Measurements from ENCODE around the gene CASP10. TPM values are rescaled to one million over a fixed set of nuclear protein-coding genes. Genes with fewer than 3 reads are reported as not detected.

The CASP10 gene
- total RNA-seq, 1 donor = 5.6 TPM

DNA sequence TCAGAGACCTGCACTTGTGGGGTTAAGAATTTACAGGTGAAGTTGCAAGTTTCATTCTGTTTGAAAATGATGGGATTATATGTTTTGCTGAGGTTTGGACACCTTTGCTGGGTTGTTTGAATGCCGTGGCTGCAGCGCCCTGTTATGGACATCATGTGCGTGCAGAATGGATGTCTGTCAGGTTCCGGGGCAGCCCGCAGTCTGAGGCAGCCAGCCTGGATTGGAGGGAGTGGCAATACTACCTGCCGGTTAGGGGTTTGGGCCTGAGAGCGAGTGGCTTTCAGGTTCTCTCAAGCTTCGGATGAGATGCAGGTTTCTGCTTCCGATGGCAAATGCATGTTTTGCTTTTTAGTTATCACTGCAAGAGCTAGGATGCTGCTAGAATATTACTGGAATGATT is 78.5 kb downstream of the CASP10 start:
- TF ChIP-seq, protein P1, sequence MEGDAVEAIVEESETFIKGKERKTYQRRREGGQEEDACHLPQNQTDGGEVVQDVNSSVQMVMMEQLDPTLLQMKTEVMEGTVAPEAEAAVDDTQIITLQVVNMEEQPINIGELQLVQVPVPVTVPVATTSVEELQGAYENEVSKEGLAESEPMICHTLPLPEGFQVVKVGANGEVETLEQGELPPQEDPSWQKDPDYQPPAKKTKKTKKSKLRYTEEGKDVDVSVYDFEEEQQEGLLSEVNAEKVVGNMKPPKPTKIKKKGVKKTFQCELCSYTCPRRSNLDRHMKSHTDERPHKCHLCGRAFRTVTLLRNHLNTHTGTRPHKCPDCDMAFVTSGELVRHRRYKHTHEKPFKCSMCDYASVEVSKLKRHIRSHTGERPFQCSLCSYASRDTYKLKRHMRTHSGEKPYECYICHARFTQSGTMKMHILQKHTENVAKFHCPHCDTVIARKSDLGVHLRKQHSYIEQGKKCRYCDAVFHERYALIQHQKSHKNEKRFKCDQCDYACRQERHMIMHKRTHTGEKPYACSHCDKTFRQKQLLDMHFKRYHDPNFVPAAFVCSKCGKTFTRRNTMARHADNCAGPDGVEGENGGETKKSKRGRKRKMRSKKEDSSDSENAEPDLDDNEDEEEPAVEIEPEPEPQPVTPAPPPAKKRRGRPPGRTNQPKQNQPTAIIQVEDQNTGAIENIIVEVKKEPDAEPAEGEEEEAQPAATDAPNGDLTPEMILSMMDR (IDR thresholded peaks at IDR 0.05; ENCODE audit: insufficient read depth, low read depth, low read length) = no peak
- H3K4me3 ChIP-seq (ENCODE audit: low read depth, low read length) = no peak overlapping the region

DNA sequence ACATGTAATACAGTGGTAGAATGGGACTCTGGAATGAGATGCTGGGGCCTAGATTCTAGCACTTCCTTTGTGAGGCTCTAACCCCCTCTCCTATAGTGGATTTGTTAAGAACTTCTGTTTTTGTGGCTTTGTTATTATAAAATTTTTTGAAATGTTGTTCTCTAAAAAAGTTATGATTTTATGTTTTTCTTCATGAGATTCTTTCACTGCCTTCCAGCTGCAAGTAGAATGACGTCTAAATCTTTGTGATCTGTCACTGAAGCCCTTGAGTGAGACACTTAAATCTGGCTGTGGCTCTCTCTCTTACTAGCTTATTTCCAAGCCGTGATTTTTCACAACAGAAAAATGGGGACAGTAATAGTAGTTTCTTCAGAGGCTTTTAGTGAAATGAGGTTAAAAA is 79.0 kb downstream of the CASP10 start:
- no peak overlapping the region for H3K4me3 ChIP-seq (ENCODE audit: low read depth, low read length)
- DNase-seq (ENCODE audit: low read depth) = no peak
- TF ChIP-seq, protein P1 (IDR thresholded peaks at IDR 0.05; ENCODE audit: insufficient read depth, low read depth, low read length) = no peak

More for the DNA sequence above, 78.5 kb downstream of the CASP10 start:
- no peak for DNase-seq (ENCODE audit: low read depth)

DNA sequence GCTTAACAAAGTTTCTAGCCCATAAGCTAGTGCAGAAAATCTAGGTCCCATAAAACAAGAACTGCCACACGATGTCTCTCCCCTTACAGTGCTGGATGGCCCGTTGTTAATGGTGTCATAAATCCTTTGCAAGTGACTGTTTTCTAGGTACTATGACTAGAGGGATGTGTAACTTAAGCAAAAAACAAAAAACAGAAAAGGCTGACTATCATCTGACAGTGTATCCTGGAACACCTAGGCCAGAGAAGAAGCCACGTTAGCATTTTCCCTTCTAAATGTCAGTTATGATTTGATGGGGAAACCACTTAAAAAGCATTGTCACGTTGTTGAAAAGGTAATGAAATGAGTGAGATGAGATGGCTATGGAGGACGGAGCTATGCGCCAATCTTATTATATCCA is 79.8 kb downstream of the CASP10 start:
- TF ChIP-seq, protein P1 (IDR thresholded peaks at IDR 0.05; ENCODE audit: insufficient read depth, low read depth, low read length) = no peak

DNA sequence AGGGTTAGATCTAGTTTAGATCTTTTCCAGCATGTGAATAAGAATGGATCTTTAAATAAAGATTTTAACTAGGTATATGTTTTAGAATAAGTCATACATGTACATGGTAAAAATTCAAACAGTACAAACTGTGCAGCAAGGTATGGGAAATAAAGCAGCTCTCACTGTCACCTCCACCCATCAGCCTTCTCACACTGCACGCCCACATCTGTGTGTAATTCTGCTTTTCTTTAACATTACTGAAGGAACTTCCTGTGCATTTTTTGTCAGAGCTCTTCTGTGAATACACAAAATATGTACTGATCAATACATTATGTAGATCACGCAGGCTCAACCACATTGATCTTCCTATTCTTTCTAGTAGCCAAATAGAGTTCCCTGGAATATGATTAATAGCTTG is 80.8 kb downstream of the CASP10 start:
- DNase-seq (ENCODE audit: low read depth) = no peak
- H3K4me3 ChIP-seq (ENCODE audit: low read depth, low read length) = no peak overlapping the region
- TF ChIP-seq, protein P1 (IDR thresholded peaks at IDR 0.05; ENCODE audit: insufficient read depth, low read depth, low read length) = no peak

More for the DNA sequence above, 79.8 kb downstream of the CASP10 start:
- DNase-seq (ENCODE audit: low read depth) = no peak
- H3K4me3 ChIP-seq (ENCODE audit: low read depth, low read length) = no peak overlapping the region

DNA sequence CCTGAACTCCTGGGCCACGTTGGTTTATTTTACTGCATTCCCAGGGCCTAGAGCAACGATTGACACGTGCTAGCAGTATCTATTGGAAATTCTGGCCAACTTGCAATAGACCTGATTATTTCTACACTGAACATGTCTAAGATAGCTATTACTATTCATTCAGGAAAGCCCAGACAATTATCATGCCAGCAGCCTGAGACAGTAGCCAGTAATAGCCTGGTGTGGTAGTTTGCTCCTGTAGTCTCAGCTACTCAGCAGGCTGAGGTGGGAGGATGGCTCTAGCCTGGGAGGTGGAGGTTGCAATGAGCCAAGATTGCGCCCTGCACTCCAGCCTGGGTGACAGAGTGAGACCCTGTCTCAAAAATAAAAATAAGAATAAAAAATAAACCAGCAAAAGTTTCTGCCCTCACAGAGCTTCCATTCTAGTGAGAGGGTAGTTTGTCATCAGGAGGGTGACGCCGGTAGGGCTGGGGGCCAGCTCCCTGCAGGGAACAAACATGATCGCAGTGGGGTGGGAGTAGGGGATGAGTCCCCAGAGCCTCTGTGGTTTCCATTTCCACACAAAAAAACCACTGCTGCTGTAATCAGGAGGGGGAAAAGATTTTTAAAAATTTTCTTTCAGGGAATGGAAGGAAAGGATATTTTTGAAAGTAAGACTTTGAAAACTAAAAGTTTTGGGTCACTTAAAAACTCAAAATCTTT is 81.7 kb downstream of the CASP10 start:
- DNase-seq (ENCODE audit: low read depth) = no peak
- H3K4me3 ChIP-seq (ENCODE audit: low read depth, low read length) = no peak overlapping the region

DNA sequence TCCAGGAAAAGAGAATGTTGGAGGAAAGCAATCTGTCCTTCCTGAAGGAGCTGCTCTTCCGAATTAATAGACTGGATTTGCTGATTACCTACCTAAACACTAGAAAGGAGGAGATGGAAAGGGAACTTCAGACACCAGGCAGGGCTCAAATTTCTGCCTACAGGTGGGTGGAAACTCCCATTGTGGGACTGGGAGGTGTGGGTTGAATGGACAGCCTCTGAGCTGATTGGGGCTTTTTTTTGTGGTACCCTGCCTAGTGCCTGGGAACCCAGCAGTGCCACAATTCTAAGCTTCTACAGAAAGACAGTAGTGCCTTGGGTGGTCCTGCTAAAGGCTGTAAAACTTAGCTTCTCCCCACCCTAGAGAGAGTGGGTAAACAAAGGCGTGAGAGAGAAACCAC is 83.7 kb downstream of the CASP10 start:
- DNase-seq (ENCODE audit: low read depth) = no peak
- H3K4me3 ChIP-seq (ENCODE audit: low read depth, low read length) = no peak overlapping the region
- TF ChIP-seq, protein P1 (IDR thresholded peaks at IDR 0.05; ENCODE audit: insufficient read depth, low read depth, low read length) = no peak

More for the DNA sequence above, 81.7 kb downstream of the CASP10 start:
- TF ChIP-seq, protein P1 (IDR thresholded peaks at IDR 0.05; ENCODE audit: insufficient read depth, low read depth, low read length) = no peak
